HepG2 (cell line): ENCODE measurements around the gene ABCA3. TPM values are rescaled to one million over a fixed set of nuclear protein-coding genes. Genes with fewer than 3 reads are reported as not detected.

ENCODE experiments used
- ATAC-seq: fragments of 200-7000 bp; cut with Tn5 transposase; 3 replicates; pipeline ENCODE4 v1.9.1; 2020; ENCODE audit warnings: mild to moderate bottlenecking, moderate library complexity
- BruUV-seq: library from RNA; stranded (reverse); fragments of 400-500 nt; replicated peaks from 2 replicates; lab custom pipeline; 2021; lab: Mats Ljungman, UMichigan
- CTCF ChIA-PET: fragments of 300-600 bp; formaldehyde crosslinking; extraction: SDS; loops from one replicate; lab custom pipeline; 2021; ENCODE audit warnings: low total read pairs, inconsistent platforms, low intra/inter-chr PET ratio; lab: Yijun Ruan, JAX
- POLR2A ChIA-PET: fragments of 350-600 bp; sonication (Branson Sonifier 250); formaldehyde crosslinking; loops from one replicate; lab custom pipeline; 2020; ENCODE audit warnings: antibody characterized with exemption, inconsistent platforms; lab: Yijun Ruan, JAX
- DNase-seq: peaks from one replicate; pipeline ENCODE4 v3.0.0-alpha.2; 2015; ENCODE audit warnings: low spot score
- FAIRE-seq: peaks from 3 replicates; lab custom pipeline; 2011; peaks lifted over from hg19 to GRCh38; lab: Jason Lieb, UNC
- H2AFZ ChIP-seq: one replicate; pipeline ENCODE4 v1.6.1; 2011; ENCODE audit warnings: low read length, inconsistent platforms
- H3K27ac ChIP-seq: fragments of 300-600 bp; 3 replicates; pipeline ENCODE4 v1.8.0; 2011; ENCODE audit warnings: mixed run types, mild to moderate bottlenecking, mixed read lengths, low read length, inconsistent platforms; ENCODE audit not compliant: insufficient read depth; ENCODE audit errors: extremely low read length
- H3K27me3 ChIP-seq, 2 experiments: fragments of 200-600 bp in 1 of 2; 2 replicates in 1 of 2; 3 replicates in 1 of 2; pipeline versions ENCODE4 v1.6.0 to v1.8.0; 2011; ENCODE audit warnings: low read length in 2 of 2, mild to moderate bottlenecking in 2 of 2, moderate library complexity in 2 of 2, inconsistent platforms in 1 of 2; ENCODE audit not compliant: insufficient read depth in 2 of 2, control insufficient read depth in 1 of 2
- H3K36me3 ChIP-seq, 2 experiments: fragments of 200-600 bp in 1 of 2; replicated peaks in 1 of 2; 2 replicates in 1 of 2; 3 replicates in 1 of 2; pipeline versions ENCODE4 v1.5.1 to v1.8.0; 2011; ENCODE audit warnings: low read length in 2 of 2, inconsistent platforms in 1 of 2; ENCODE audit not compliant: insufficient read depth in 2 of 2, control insufficient read depth in 1 of 2
- H3K4me1 ChIP-seq: 2 replicates; pipeline ENCODE4 v1.5.1; 2012; ENCODE audit warnings: low read length, inconsistent platforms; ENCODE audit not compliant: insufficient read depth
- H3K4me2 ChIP-seq: 2 replicates; pipeline ENCODE4 v1.6.0; 2011; ENCODE audit warnings: low read depth, low read length, inconsistent platforms
- H3K4me3 ChIP-seq, 3 experiments: fragments of 200-600 bp in 1 of 3; sonication (generic), shearing (Covaris generic) in 1 of 3; replicated peaks in 1 of 3; 2 replicates each; pipeline ENCODE4 v1.5.1; 2011 to 2016; ENCODE audit warnings: low read length in 3 of 3, inconsistent platforms in 2 of 3, low read depth in 2 of 3, mild to moderate bottlenecking in 2 of 3, control low read depth in 1 of 3, mixed read lengths in 1 of 3; ENCODE audit not compliant: insufficient read depth in 1 of 3
- H3K79me2 ChIP-seq: one replicate; pipeline ENCODE4 v1.6.1; 2011; ENCODE audit warnings: low read length, inconsistent platforms; ENCODE audit not compliant: insufficient read depth
- H3K9ac ChIP-seq: 2 replicates; pipeline ENCODE4 v1.6.0; 2011; ENCODE audit warnings: mild to moderate bottlenecking, low read depth, low read length, inconsistent platforms; ENCODE audit not compliant: insufficient read depth
- H3K9me3 ChIP-seq: 2 replicates; pipeline ENCODE4 v1.5.1; 2012; ENCODE audit warnings: mild to moderate bottlenecking, low read length
- H4K20me1 ChIP-seq: 2 replicates; pipeline ENCODE4 v1.6.0; 2011; ENCODE audit warnings: inconsistent platforms, mild to moderate bottlenecking, low read length, moderate library complexity; ENCODE audit not compliant: insufficient read depth
- BHLHE40 ChIP-seq: IDR thresholded peaks from 2 replicates; pipeline ENCODE4 v1.6.1; 2011; ENCODE audit warnings: low read length, improper control_type of control experiment
- DMAP1 ChIP-seq: IDR thresholded peaks from 2 replicates; pipeline ENCODE4 v1.6.1; 2016
- FOXK1 ChIP-seq: sonication (generic); formaldehyde crosslinking; IDR thresholded peaks from 2 replicates; pipeline ENCODE4 v1.4.0; 2020; ENCODE audit warnings: low read depth, missing genetic modification reagents, borderline replicate concordance
- TEAD3 ChIP-seq: optimal IDR thresholded peaks from 2 replicates; pipeline ENCODE3; 2016; ENCODE audit warnings: borderline replicate concordance
- ZBTB38 ChIP-seq: sonication (generic); formaldehyde crosslinking; IDR thresholded peaks from 2 replicates; pipeline ENCODE4 v1.5.1; 2020; ENCODE audit warnings: mild to moderate bottlenecking, missing genetic modification reagents
- ZFP36L1 ChIP-seq: sonication (generic); formaldehyde crosslinking; IDR thresholded peaks from 2 replicates; pipeline ENCODE4 v1.8.0; 2022; ENCODE audit warnings: mild to moderate bottlenecking, missing genetic modification reagents, moderate library complexity
- ZNF350 ChIP-seq: sonication (generic); formaldehyde crosslinking; IDR thresholded peaks from 2 replicates; pipeline ENCODE4 v1.4.0; 2020; ENCODE audit warnings: mild to moderate bottlenecking, low read depth, missing genetic modification reagents, borderline replicate concordance
- WGBS: methylation state at CpG from one replicate; pipeline ENCODE4 v1.1.6; 2017; ENCODE audit warnings: low lambda C conversion rate; 5-methylcytosine and 5-hydroxymethylcytosine counted together
- in situ Hi-C: cut with HindIII; loops from 2 replicates; pipeline ENCODE4 v1.10.0; 2017; ENCODE audit warnings: low pct_unique_long_range_greater_than_20kb; ENCODE audit not compliant: extremely low pct_ligation_motif_present
- intact Hi-C: fragments of 100-400 bp; cut with micrococcal nuclease; formaldehyde crosslinking; loops from one replicate; pipeline ENCODE4 v1.10.0; 2022; ENCODE audit not compliant: unreplicated experiment
- polyA plus RNA-seq, 8 experiments: library from polyadenylated mRNA; depleted of rRNA in 3 of 8; stranded (reverse) in 7 of 8; unstranded in 1 of 8; fragments of >200 nt; fragmentation: Illumina TruSeq in 4 of 8; extraction: Trizol in 4 of 8; gene quantifications; 2 replicates each; pipeline versions ENCODE4 v1.2.1 to v1.2.3, GENCODE V29; 2011 to 2016; ENCODE audit warnings: low read depth in 4 of 8, missing spikeins in 1 of 8, mixed read lengths in 1 of 8; ENCODE audit not compliant: insufficient read depth in 1 of 8
- total RNA-seq, 5 experiments: library from RNA; depleted of rRNA; stranded (reverse); fragments of >200 nt; fragmentation: Illumina TruSeq; extraction: Trizol; gene quantifications; 2 replicates each; pipeline ENCODE4 v1.2.3, GENCODE V29; 2016; ENCODE audit warnings: low read depth in 1 of 5
- TF ChIP-seq, protein P1 (sequence below): sonication (generic); formaldehyde crosslinking; conservative IDR thresholded peaks from 2 replicates; pipeline ENCODE4 v1.4.0; 2020; ENCODE audit warnings: missing genetic modification reagents

The ABCA3 gene
- total and polyA plus RNA-seq, 2 of the 13 experiments (the other 11 are each of a cell fraction or from before 2014, with no cell fraction given): 0.60 to 1.5 TPM

DNA sequence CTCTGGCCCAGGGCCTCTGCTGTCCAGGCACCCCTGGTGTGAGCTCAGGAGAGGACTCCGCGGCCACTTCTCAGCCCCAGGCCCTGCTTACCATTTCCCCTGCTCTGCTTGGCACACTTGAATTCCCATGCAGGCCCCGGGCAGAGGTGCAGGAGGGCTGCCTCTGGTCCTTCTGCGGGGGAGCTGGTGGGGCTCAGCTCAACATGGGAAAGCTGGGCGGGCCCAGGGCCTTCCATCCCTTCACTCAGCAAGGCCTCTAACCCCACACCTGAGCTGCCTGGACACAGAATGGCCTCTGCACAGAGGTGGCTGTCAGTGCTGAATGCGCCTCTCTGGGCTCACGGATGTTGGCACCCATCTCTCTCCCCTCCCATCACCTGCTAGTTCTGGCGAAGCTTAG is 60.1 kb downstream of the ABCA3 start:
- in situ Hi-C loops: no loop called here
- CTCF ChIA-PET: no interaction called here

DNA sequence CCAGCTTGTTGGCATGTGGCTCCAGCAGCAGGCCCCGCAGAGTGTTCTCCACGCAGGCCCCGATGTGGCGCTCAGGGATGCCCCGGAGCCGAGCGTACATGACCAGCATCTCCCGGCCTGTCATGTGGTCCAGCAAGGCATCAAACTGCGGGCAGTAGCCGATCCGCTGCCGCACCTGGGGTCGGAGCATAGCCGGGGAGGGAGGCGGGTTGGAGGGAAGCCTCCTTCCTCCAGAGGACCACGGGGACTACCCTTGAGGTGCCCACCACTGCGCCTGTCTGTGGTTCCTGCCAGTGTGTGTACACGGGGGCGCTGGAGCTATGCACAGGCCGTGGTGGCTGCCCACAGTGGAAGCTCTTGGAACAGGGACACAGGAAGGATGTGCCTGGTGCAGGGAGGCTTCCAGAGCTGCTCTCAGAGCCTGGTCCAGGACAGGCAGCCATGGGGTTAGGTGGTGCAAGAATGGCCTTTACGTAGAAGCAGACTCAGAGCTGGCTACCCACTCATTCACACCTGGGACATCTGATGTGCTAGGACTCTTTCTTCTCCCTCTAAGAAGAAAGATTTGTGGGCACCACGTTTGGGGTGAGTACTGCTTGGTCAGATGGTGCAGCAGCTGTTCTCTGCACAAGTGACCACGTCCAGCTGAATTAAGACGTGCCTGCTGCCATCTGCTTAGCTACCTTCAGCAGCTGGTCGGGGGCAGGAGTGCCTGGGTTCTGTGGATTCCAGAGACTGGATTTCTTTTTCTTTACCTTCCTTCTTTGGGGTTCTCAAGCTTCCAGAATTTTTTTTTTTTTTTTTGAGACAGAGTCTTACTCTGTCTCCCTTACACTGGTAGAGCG is 61.4 kb downstream of the ABCA3 start:
- no peak overlapping the region for H3K27ac ChIP-seq
- no peaks in the 10 kb centered on the region for H4K20me1 ChIP-seq
- WGBS: 52% methylated on average over 9 of the region's 26 CpGs
- H3K4me3 ChIP-seq: no peak overlapping the region
- BruUV-seq: no TSS peak
- no peaks in the 10 kb centered on the region for H3K36me3 ChIP-seq
- ATAC-seq: no peak
- H3K4me1 ChIP-seq: peaks cover 27% of the 10 kb centered on the region; the same call in 1 of the 2 replicates
- H3K9ac ChIP-seq: no peak overlapping the region
- intact Hi-C loops: no loop called here
- no peak for TF ChIP-seq TEAD3
- no peak for TF ChIP-seq FOXK1 (CRISPR knock-in tag)
- TF ChIP-seq DMAP1 (CRISPR knock-in tag): no peak
- TF ChIP-seq ZBTB38 (CRISPR knock-in tag): no peak
- TF ChIP-seq ZNF350 (CRISPR knock-in tag): no peak
- no peaks in the 10 kb centered on the region for H3K9me3 ChIP-seq
- DNase-seq: no peak
- no peak for FAIRE-seq
- no peak overlapping the region for H3K4me2 ChIP-seq
- H3K79me2 ChIP-seq: no peaks in the 10 kb centered on the region
- H3K27me3 ChIP-seq: peaks cover 31 to 78% of the 10 kb centered on the region in 2 experiments
- CTCF ChIA-PET: no interaction called here
- POLR2A ChIA-PET: interaction anchor here (1.5 kb wide), 1 partner anchor 27 kb away, joined by 4 read pairs; the partner anchor contains the start of gene ECI1
- no peak overlapping the region for H2AFZ ChIP-seq
- in situ Hi-C loops: no loop called here

More for the DNA sequence above, 60.1 kb downstream of the ABCA3 start:
- DNase-seq (no peak), ATAC-seq (no peak), FAIRE-seq (no peak)
- H2AFZ ChIP-seq: no peak overlapping the region
- intact Hi-C loops: no loop called here
- POLR2A ChIA-PET: no interaction called here
- no peak overlapping the region for H3K9ac ChIP-seq
- BruUV-seq: no TSS peak
- H3K27ac ChIP-seq: no peak overlapping the region
- no peaks in the 10 kb centered on the region for H3K36me3 ChIP-seq
- no peaks in the 10 kb centered on the region for H3K79me2 ChIP-seq
- peaks cover 37 to 88% of the 10 kb centered on the region in 2 experiments for H3K27me3 ChIP-seq
- no peak overlapping the region for H3K4me2 ChIP-seq
- WGBS: no CpG with 5 or more reads among the region's 8 CpGs
- no peak overlapping the region for H3K4me3 ChIP-seq
- peaks cover 27% of the 10 kb centered on the region; the same call in 1 of the 2 replicates for H3K4me1 ChIP-seq
- H3K9me3 ChIP-seq: no peaks in the 10 kb centered on the region
- TF ChIP-seq BHLHE40 (no peak), ZFP36L1 (CRISPR knock-in tag) (no peak)
- TF ChIP-seq, protein P1, sequence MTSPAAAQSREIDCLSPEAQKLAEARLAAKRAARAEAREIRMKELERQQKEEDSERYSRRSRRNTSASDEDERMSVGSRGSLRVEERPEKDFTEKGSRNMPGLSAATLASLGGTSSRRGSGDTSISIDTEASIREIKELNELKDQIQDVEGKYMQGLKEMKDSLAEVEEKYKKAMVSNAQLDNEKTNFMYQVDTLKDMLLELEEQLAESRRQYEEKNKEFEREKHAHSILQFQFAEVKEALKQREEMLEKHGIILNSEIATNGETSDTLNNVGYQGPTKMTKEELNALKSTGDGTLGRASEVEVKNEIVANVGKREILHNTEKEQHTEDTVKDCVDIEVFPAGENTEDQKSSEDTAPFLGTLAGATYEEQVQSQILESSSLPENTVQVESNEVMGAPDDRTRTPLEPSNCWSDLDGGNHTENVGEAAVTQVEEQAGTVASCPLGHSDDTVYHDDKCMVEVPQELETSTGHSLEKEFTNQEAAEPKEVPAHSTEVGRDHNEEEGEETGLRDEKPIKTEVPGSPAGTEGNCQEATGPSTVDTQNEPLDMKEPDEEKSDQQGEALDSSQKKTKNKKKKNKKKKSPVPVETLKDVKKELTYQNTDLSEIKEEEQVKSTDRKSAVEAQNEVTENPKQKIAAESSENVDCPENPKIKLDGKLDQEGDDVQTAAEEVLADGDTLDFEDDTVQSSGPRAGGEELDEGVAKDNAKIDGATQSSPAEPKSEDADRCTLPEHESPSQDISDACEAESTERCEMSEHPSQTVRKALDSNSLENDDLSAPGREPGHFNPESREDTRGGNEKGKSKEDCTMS (CRISPR knock-in tag): no peak
- H4K20me1 ChIP-seq: no peaks in the 10 kb centered on the region
